Trophoblast cell (in vitro differentiated cells and primary cell): ENCODE measurements around the gene TNNT1.

ENCODE experiments used
- DNase-seq, 2 donors: peaks; one replicate each; pipeline ENCODE4 v3.0.0-alpha.2; 2016
- H2AFZ ChIP-seq: 2 replicates; pipeline ENCODE4 v1.6.1; 2013; ENCODE audit warnings: low read length, moderate library complexity, mild to moderate bottlenecking; ENCODE audit not compliant: insufficient read depth, poor library complexity
- H2AK5ac ChIP-seq: 2 replicates; pipeline ENCODE4 v1.6.1; 2013; ENCODE audit warnings: mild to moderate bottlenecking, low read length
- H2BK120ac ChIP-seq: 2 replicates; pipeline ENCODE4 v1.6.1; 2013; ENCODE audit warnings: low read length, mild to moderate bottlenecking, moderate library complexity; ENCODE audit not compliant: insufficient read depth, poor library complexity
- H2BK12ac ChIP-seq: 2 replicates; pipeline ENCODE4 v1.6.1; 2013; ENCODE audit warnings: mild to moderate bottlenecking, low read length, moderate library complexity
- H2BK5ac ChIP-seq: 2 replicates; pipeline ENCODE4 v1.6.1; 2013; ENCODE audit warnings: low read length, low read depth, moderate library complexity, mild to moderate bottlenecking; ENCODE audit not compliant: poor library complexity
- H3K14ac ChIP-seq: 2 replicates; pipeline ENCODE4 v1.6.1; 2013; ENCODE audit warnings: mild to moderate bottlenecking, low read length
- H3K18ac ChIP-seq: 2 replicates; pipeline ENCODE4 v1.6.1; 2013; ENCODE audit warnings: mild to moderate bottlenecking, low read length
- H3K23ac ChIP-seq: 2 replicates; pipeline ENCODE4 v1.6.1; 2013; ENCODE audit warnings: low read length
- H3K27ac ChIP-seq: 2 replicates; pipeline ENCODE4 v1.5.1; 2013; ENCODE audit warnings: low read depth, mild to moderate bottlenecking, inconsistent platforms, low read length, moderate library complexity
- H3K27me3 ChIP-seq: 2 replicates; pipeline ENCODE4 v1.6.1; 2013; ENCODE audit warnings: inconsistent platforms, mild to moderate bottlenecking, low read length, moderate library complexity; ENCODE audit not compliant: insufficient read depth
- H3K36me3 ChIP-seq, 2 experiments: 1 replicate in 1 of 2; 2 replicates in 1 of 2; pipeline ENCODE4 v1.6.1; 2013; ENCODE audit warnings: low read length in 2 of 2, mild to moderate bottlenecking in 2 of 2, moderate library complexity in 1 of 2; ENCODE audit not compliant: insufficient read depth in 2 of 2, control insufficient read depth in 1 of 2
- H3K4ac ChIP-seq: 2 replicates; pipeline ENCODE4 v1.6.1; 2013; ENCODE audit warnings: low read depth, mild to moderate bottlenecking, low read length, moderate library complexity
- H3K4me1 ChIP-seq, 2 experiments: 1 replicate in 1 of 2; 2 replicates in 1 of 2; pipeline ENCODE4 v1.6.1; 2013; ENCODE audit warnings: low read length in 2 of 2, mild to moderate bottlenecking in 2 of 2, moderate library complexity in 1 of 2; ENCODE audit not compliant: insufficient read depth in 2 of 2, control insufficient read depth in 1 of 2
- H3K4me2 ChIP-seq: 2 replicates; pipeline ENCODE4 v1.6.1; 2013; ENCODE audit warnings: inconsistent platforms, mild to moderate bottlenecking, low read length, moderate library complexity
- H3K4me3 ChIP-seq: 2 replicates; pipeline ENCODE4 v1.5.1; 2013; ENCODE audit warnings: mild to moderate bottlenecking, low read depth, low read length, inconsistent platforms
- H3K79me1 ChIP-seq: one replicate; pipeline ENCODE4 v1.6.1; 2013; ENCODE audit warnings: low read length
- H3K79me2 ChIP-seq: 2 replicates; pipeline ENCODE4 v1.6.1; 2013; ENCODE audit warnings: low read length, mild to moderate bottlenecking; ENCODE audit not compliant: control insufficient read depth, insufficient read depth, poor library complexity
- H3K9ac ChIP-seq: 2 replicates; pipeline ENCODE4 v1.6.1; 2013; ENCODE audit warnings: mild to moderate bottlenecking, low read length
- H3K9me3 ChIP-seq: 2 replicates; pipeline ENCODE4 v1.6.1; 2013; ENCODE audit warnings: low read depth, mild to moderate bottlenecking, control low read depth, inconsistent platforms, low read length; ENCODE audit not compliant: insufficient read depth
- H4K12ac ChIP-seq: 2 replicates; pipeline ENCODE4 v1.6.1; 2013; ENCODE audit warnings: low read depth, mild to moderate bottlenecking, low read length, moderate library complexity
- H4K8ac ChIP-seq: 2 replicates; pipeline ENCODE4 v1.6.1; 2013; ENCODE audit warnings: low read depth, mild to moderate bottlenecking, low read length, moderate library complexity
- H4K91ac ChIP-seq: one replicate; pipeline ENCODE4 v1.6.1; 2013; ENCODE audit warnings: low read depth, mild to moderate bottlenecking, low read length, moderate library complexity
- WGBS: extraction: QIAGEN DNeasy Blood & Tissue Kit; methylation state at CpG from one replicate; pipeline ENCODE4 v1.1.7; 2013; ENCODE audit warnings: missing lambda C conversion rate; ENCODE audit not compliant: insufficient read length, insufficient coverage; ENCODE audit errors: extremely low coverage; 5-methylcytosine and 5-hydroxymethylcytosine counted together

TNNT1 gene

DNA sequence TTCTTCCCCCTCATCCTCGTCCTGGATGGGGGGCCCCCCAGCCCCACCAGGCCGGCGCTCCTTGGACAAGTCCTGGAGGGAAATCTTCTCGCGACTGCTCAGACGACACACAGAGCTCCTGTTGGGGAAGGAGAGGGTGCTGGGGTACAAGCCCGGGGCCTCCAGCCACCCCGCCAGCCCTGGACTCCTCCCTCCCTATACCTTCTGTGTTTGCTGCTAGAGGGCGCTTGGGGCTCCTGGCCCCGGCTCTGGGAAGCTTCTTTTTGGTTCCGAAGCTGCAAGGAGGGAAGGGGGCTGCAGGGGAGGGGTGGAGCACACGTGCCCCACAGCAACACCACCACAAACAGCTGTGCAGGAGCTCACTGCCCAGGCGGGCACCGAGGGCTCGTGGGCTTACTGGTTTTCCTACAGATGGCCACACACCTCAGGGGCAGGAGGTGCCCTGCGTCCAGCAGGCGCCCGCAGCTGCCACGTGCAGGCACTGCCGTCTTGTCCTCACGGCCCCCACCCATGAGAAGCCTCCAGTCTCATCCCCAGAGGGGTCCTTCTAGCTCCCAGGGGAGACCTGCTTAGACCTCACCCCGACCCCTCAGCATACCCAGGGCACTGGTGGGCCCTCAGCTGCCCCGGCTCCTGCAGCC, 52.8 kb downstream of the TNNT1 start:
- Histone ChIP-seq H3K4me3 (no peak overlapping the region), H3K27me3 (no peaks in the 10 kb centered on the region), H3K9ac (no peak overlapping the region), H2BK12ac (no peak overlapping the region), H2AK5ac (no peak overlapping the region), H3K14ac (no peak overlapping the region), H4K8ac (no peak overlapping the region), H3K23ac (no peak overlapping the region), H3K4me1 (peaks cover 0 to 2% of the 10 kb centered on the region in 2 experiments), H3K79me1 (no peaks in the 10 kb centered on the region), H4K12ac (no peak overlapping the region), H2AFZ (no peak overlapping the region), H3K18ac (no peak overlapping the region), H3K4ac (no peak overlapping the region), H2BK120ac (no peak overlapping the region), H4K91ac (no peak overlapping the region), H2BK5ac (no peak overlapping the region), H3K9me3 (no peaks in the 10 kb centered on the region), H3K79me2 (no peaks in the 10 kb centered on the region), H3K36me3 (peaks cover 53 to 54% of the 10 kb centered on the region in 2 experiments), H3K4me2 (no peak overlapping the region), H3K27ac (no peak overlapping the region)
- no peak for DNase-seq
- no CpG with 5 or more reads among the region's 23 CpGs for WGBS

DNA sequence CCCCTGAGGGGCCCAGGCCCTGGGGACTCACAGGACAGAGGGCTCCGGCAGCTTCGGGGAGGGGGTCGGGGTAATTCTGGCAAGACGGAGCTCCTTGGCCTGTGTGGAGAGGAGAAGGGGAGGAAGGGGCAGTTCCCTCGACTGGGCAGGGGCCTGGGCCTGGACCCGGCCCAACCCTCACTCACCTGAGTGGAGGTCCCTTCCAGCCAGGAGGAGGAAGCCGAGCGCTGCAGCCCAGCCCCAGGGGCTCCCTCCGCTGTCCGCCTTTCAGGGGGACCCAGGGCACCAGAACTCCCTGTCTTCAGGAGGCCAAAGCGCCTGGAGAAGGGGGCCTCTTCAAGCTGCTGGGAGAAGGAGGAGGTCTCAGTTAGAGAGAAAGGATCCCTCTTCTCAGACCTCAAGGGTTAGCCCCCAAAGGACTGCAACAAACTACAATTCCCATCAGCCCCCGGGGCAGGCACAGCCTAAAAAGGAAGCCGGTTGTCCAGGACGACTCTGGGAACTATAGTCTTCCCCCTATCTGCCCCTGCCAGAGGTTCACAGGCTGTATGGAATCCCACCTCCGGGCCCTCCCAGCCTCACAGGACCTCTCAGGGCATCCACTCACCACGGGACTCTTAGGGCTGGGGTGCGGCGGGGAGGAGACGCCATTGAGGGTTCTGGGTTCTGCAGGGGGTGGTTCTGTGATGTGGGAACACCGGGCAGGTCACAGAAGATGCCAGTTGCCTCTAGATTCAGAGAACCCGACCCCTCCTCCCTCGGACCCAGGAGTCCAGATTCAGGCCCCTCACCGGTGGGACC, 53.5 kb downstream of the TNNT1 start:
- H3K23ac ChIP-seq: no peak overlapping the region
- peaks cover 0 to 2% of the 10 kb centered on the region in 2 experiments for H3K4me1 ChIP-seq
- H3K79me2 ChIP-seq: no peaks in the 10 kb centered on the region
- no peaks in the 10 kb centered on the region for H3K79me1 ChIP-seq
- no peak overlapping the region for H2BK120ac ChIP-seq
- H2AFZ ChIP-seq: no peak overlapping the region
- no peak for DNase-seq
- no peaks in the 10 kb centered on the region for H3K27me3 ChIP-seq
- H3K4me2 ChIP-seq: no peak overlapping the region
- H2BK12ac ChIP-seq: no peak overlapping the region
- peaks cover 56 to 59% of the 10 kb centered on the region in 2 experiments for H3K36me3 ChIP-seq
- no CpG with 5 or more reads among the region's 23 CpGs for WGBS
- no peaks in the 10 kb centered on the region for H3K9me3 ChIP-seq
- no peak overlapping the region for H4K91ac ChIP-seq
- H3K9ac ChIP-seq: no peak overlapping the region
- H2AK5ac ChIP-seq: no peak overlapping the region
- no peak overlapping the region for H3K4me3 ChIP-seq
- no peak overlapping the region for H3K18ac ChIP-seq
- H2BK5ac ChIP-seq: no peak overlapping the region
- H4K12ac ChIP-seq: no peak overlapping the region
- H4K8ac ChIP-seq: no peak overlapping the region
- no peak overlapping the region for H3K14ac ChIP-seq
- no peak overlapping the region for H3K4ac ChIP-seq
- H3K27ac ChIP-seq: no peak overlapping the region

DNA sequence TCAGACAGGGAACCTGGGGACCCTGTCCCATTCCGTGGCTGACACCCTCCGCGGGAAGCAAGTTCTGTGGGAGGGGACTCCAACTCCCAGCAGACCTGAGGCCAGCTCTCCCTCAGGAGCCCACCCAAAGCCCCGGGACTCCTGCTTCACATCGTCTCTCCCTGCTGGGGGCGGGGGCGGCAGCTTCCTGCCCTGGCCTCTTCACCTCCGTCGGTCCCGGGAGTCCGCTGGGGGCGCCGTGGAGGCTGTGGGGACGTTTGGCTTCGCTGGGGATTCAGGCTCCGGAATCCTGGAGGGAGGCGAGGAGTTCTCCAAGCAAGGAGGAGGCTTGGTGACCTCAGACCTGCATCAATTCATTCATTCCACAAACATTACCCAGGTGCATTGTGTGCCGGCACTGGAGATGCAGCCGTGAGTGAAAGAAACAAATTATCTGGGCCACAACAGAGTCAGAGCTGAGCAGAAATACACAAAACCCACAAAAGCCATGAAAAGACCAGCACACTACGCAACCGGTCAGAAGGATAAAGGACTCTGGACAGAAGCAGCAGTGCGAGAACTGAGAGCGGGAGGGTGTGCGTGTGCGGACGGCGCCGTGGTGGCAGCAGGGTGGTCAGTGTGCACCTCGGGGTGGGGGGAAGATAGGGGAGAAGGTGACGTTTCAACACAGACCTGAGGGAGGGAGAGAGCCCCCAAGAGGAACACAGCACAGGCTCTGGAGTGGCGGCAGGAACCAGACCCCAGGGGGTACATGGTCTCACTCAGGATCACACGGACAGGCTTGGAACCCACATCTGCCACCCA, 54.3 kb downstream of the TNNT1 start:
- Histone ChIP-seq H2AK5ac (no peak overlapping the region), H4K91ac (no peak overlapping the region), H3K27ac (no peak overlapping the region), H3K9ac (no peak overlapping the region), H3K18ac (no peak overlapping the region), H3K23ac (no peak overlapping the region), H3K4me3 (no peak overlapping the region), H3K4ac (no peak overlapping the region), H2BK12ac (no peak overlapping the region), H3K9me3 (no peaks in the 10 kb centered on the region), H2BK5ac (no peak overlapping the region), H3K79me1 (no peaks in the 10 kb centered on the region), H3K4me1 (peaks cover 0 to 2% of the 10 kb centered on the region in 2 experiments), H3K79me2 (no peaks in the 10 kb centered on the region), H3K14ac (no peak overlapping the region), H4K12ac (no peak overlapping the region), H3K4me2 (no peak overlapping the region), H2AFZ (no peak overlapping the region), H3K27me3 (no peaks in the 10 kb centered on the region), H3K36me3 (peaks cover 57% of the 10 kb centered on the region in 2 experiments), H2BK120ac (no peak overlapping the region), H4K8ac (no peak overlapping the region)
- no CpG with 5 or more reads among the region's 32 CpGs for WGBS
- no peak for DNase-seq

DNA sequence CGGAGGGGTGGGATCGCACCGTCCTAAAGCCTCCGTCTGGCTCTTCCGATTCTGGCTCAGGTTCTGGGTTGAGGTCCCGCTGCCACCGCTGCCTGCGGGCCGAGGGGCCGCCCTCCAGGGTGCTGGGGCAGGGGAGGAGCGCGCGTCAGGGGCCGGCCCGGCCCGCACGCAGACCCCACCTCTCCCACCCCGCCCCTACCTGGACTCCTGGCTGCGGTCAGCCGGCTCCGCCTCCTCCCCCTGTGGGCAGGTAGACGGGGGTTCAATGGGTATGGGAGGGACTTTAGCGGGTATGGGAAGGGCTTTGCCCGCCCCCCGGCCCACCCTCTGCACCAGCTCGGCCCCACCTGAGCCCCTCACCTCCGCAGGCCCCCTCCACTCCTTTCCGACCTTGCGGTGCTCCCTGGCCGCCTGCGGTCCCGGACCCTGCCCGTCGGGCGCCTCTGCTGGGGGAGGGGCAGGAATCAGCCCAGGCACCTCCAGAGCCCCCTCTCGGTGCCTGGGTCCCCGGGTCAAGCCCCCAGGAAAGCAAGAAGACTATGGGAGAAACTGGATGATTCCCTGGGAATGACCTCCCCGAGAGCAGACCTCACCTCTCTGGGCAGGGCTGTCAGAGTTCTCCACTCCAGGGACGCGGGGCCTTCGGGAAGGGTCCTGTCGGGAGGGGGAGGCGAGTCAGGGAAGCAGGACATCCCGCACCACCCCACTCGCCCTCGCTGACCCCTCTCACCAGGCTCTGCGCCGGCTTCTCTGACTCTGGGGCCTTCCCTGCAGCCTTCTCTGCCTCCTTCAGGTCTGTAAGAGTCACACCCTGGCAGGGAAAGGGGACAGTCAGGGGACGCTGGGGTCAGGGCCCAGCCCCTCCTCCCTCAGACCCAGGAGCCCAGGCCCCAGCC, 56.3 kb downstream of the TNNT1 start:
- Histone ChIP-seq H3K27me3 (no peaks in the 10 kb centered on the region), H3K14ac (no peak overlapping the region), H3K9ac (no peak overlapping the region), H3K79me1 (no peaks in the 10 kb centered on the region), H2AK5ac (no peak overlapping the region), H3K4me2 (no peak overlapping the region), H3K4ac (no peak overlapping the region), H3K4me1 (peaks cover 2 to 4% of the 10 kb centered on the region in 2 experiments), H3K23ac (no peak overlapping the region), H3K36me3 (peaks cover 51 to 54% of the 10 kb centered on the region in 2 experiments), H4K8ac (no peak overlapping the region), H3K27ac (no peak overlapping the region), H4K12ac (no peak overlapping the region), H2BK120ac (no peak overlapping the region), H2AFZ (no peak overlapping the region), H3K9me3 (no peaks in the 10 kb centered on the region), H2BK5ac (no peak overlapping the region), H4K91ac (no peak overlapping the region), H3K18ac (no peak overlapping the region), H3K4me3 (no peak overlapping the region), H2BK12ac (no peak overlapping the region), H3K79me2 (no peaks in the 10 kb centered on the region)
- no CpG with 5 or more reads among the region's 49 CpGs for WGBS
- no peak for DNase-seq
